Spleen (tissue), 11 donors: Measurements from ENCODE around the gene CD2. TPM values are rescaled to one million over a fixed set of nuclear protein-coding genes. Genes with fewer than 3 reads are reported as not detected.

ENCODE experiments used
- DNase-seq: peaks from one replicate; pipeline ENCODE4 v3.0.0-alpha.2; 2020
- H3K27ac ChIP-seq, 8 donors: fragments of 200-600 bp; sonication (generic) in 7 of 8; 1 replicate in 4 of 8; 2 replicates in 4 of 8; pipeline versions ENCODE4 v1.5.0 to v1.8.0; 2016 to 2021; ENCODE audit warnings: inconsistent platforms in 4 of 8, mild to moderate bottlenecking in 4 of 8, moderate library complexity in 1 of 8
- H3K27me3 ChIP-seq, 7 donors: fragments of 200-600 bp; sonication (generic) in 6 of 7; replicated peaks in 1 of 7; 1 replicate in 4 of 7; 2 replicates in 3 of 7; pipeline versions ENCODE4 v1.5.0 to v1.8.0; 2016 to 2021; ENCODE audit warnings: inconsistent platforms in 3 of 7, mild to moderate bottlenecking in 1 of 7
- H3K36me3 ChIP-seq, 6 donors: fragments of 200-600 bp; sonication (generic) in 5 of 6; 1 replicate in 4 of 6; 2 replicates in 2 of 6; pipeline versions ENCODE4 v1.5.0 to v1.8.0; 2016 to 2021; ENCODE audit warnings: inconsistent platforms in 2 of 6
- H3K4me1 ChIP-seq, 6 donors: fragments of 200-600 bp; sonication (generic) in 5 of 6; 1 replicate in 3 of 6; 2 replicates in 3 of 6; pipeline versions ENCODE4 v1.5.0 to v1.8.0; 2016 to 2021; ENCODE audit warnings: inconsistent platforms in 3 of 6
- H3K4me3 ChIP-seq, 8 donors: fragments of 200-600 bp; sonication (generic) in 7 of 8; 1 replicate in 4 of 8; 2 replicates in 4 of 8; pipeline versions ENCODE4 v1.5.0 to v1.8.0; 2016 to 2021; ENCODE audit warnings: inconsistent platforms in 4 of 8, mild to moderate bottlenecking in 4 of 8, moderate library complexity in 2 of 8
- H3K9me3 ChIP-seq, 8 donors: fragments of 200-600 bp; sonication (generic) in 7 of 8; 1 replicate in 4 of 8; 2 replicates in 4 of 8; pipeline versions ENCODE4 v1.5.0 to v1.8.0; 2016 to 2021; ENCODE audit warnings: inconsistent platforms in 4 of 8
- POLR2A ChIP-seq, 3 donors: fragments of 450-650 bp; IDR thresholded peaks; one replicate each; pipeline ENCODE4 v1.5.1; 2017; ENCODE audit warnings: antibody characterized with exemption in 3 of 3, mild to moderate bottlenecking in 1 of 3
- POLR2AphosphoS5 ChIP-seq, 3 donors: sonication (generic); formaldehyde crosslinking; IDR thresholded peaks; one replicate each; pipeline ENCODE4 v1.5.1; 2017; ENCODE audit warnings: antibody characterized with exemption in 3 of 3
- WGBS, 5 donors: extraction: QIAGEN DNeasy Blood & Tissue Kit in 3 of 5; methylation state at CpG; one replicate each; pipeline versions ENCODE4 v1.1.5 to v1.1.7; 2013 to 2018; 5-methylcytosine and 5-hydroxymethylcytosine counted together
- intact Hi-C: fragments of 100-400 bp; cut with DNase I; formaldehyde crosslinking; loops from one replicate; pipeline ENCODE4 v1.15.0; 2023; ENCODE audit warnings: low total_unique reads
- polyA plus RNA-seq, 3 donors: library from polyadenylated mRNA; stranded (reverse); fragments of 200-250 nt; gene quantifications; one replicate each; pipeline ENCODE4 v1.2.1, GENCODE V29; 2013
- total RNA-seq, 7 donors: library from RNA; depleted of rRNA in 3 of 7; stranded (reverse); fragments of >200 nt in 3 of 7; fragmentation: NEBNext Ultra II Directional in 4 of 7; extraction: Animal tissue kit (Norgen Biotek cat#: 25700) in 4 of 7; gene quantifications; one replicate each; pipeline versions ENCODE4 v1.1.0 to v1.2.1, GENCODE V29; 2016 to 2021
- TF ChIP-seq, protein P1 (sequence below), 11 experiments: fragments of 200-600 bp in 7 of 11; fragments of 450-650 bp in 4 of 11; sonication (generic) in 4 of 11; IDR thresholded peaks in 8 of 11; conservative IDR thresholded peaks in 3 of 11; 1 replicate in 7 of 11; 2 replicates in 4 of 11; pipeline versions ENCODE4 v1.4.0 to v1.8.0; 2016 to 2021; ENCODE audit warnings: antibody characterized with exemption in 11 of 11, inconsistent platforms in 4 of 11, mild to moderate bottlenecking in 1 of 11
- donor health status: healthy with polysubstance abuse.
- donor health status: DM: no; HTN: no; CAD: no; lungs with moderate emphysema.
- donor health status: DM: no; HTN: no; CAD: no.
- donor health status: Bipolar disorder and iron deficiency.
- donor health status: healthy.
- donor health status: DM: no; HTN: no; CAD: no.
- donor health status: DM: yes; HTN: yes; CAD: no.

Gene CD2
- total and polyA plus RNA-seq, 10 donors = 21.6 to 50.5 (median 30.1) TPM

DNA sequence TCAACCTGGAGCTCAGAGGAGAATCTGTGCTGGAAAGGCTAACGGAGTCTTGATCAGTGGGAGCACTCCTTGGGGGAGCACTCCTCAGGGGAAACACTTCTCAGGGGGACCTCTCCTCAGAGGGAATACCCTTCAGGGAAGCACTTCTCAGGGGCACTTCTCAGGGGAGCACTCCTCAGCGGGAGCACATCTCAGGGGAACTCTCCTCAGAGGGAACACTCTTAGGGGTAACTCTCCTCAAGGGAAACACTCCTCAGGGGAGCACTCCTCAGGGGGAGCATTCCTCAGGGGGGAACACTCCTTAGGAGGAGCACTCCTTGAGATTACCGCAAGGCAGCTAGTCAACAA, 41.2 kb downstream of the CD2 start:
- WGBS, 5 donors = 94 to 100% (median 94%) methylated on average over 3 of the region's 3 CpGs
- TF ChIP-seq, protein P1, sequence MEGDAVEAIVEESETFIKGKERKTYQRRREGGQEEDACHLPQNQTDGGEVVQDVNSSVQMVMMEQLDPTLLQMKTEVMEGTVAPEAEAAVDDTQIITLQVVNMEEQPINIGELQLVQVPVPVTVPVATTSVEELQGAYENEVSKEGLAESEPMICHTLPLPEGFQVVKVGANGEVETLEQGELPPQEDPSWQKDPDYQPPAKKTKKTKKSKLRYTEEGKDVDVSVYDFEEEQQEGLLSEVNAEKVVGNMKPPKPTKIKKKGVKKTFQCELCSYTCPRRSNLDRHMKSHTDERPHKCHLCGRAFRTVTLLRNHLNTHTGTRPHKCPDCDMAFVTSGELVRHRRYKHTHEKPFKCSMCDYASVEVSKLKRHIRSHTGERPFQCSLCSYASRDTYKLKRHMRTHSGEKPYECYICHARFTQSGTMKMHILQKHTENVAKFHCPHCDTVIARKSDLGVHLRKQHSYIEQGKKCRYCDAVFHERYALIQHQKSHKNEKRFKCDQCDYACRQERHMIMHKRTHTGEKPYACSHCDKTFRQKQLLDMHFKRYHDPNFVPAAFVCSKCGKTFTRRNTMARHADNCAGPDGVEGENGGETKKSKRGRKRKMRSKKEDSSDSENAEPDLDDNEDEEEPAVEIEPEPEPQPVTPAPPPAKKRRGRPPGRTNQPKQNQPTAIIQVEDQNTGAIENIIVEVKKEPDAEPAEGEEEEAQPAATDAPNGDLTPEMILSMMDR (IDR thresholded peaks at IDR 0.05 in 8 of 11, conservative IDR thresholded peaks at IDR 0.05 in 3 of 11) = no peak
- no peak for TF ChIP-seq POLR2A (IDR thresholded peaks at IDR 0.05)
- no peak for TF ChIP-seq POLR2AphosphoS5 (IDR thresholded peaks at IDR 0.05)
- no peaks in the 10 kb centered on the region for H3K27me3 ChIP-seq
- H3K4me3 ChIP-seq = no peak overlapping the region
- intact Hi-C loops = no loop called here
- DNase-seq = no peak
- peaks cover 0 to 34% (median 8%) of the 10 kb centered on the region in 6 donors for H3K4me1 ChIP-seq
- H3K9me3 ChIP-seq = no peaks in the 10 kb centered on the region
- H3K36me3 ChIP-seq = no peaks in the 10 kb centered on the region
- no peak overlapping the region for H3K27ac ChIP-seq

- Histone ChIP-seq H3K27me3 (no peaks in the 10 kb centered on the region), H3K4me1 (peaks cover 0 to 26% (median 2%) of the 10 kb centered on the region in 6 donors), H3K9me3 (no peaks in the 10 kb centered on the region), H3K27ac (peak overlapping the region in 6 of 8 donors; percentile 14 to 82 (median 64)), H3K4me3 (peak overlapping the region in 3 of 8 donors; percentile 9 to 30 (median 12)), H3K36me3 (no peaks in the 10 kb centered on the region)
- WGBS, 5 donors = 42 to 68% (median 49%) methylated on average over 2 of the region's 2 CpGs
- TF ChIP-seq, protein P1 (IDR thresholded peaks at IDR 0.05 in 8 of 11, conservative IDR thresholded peaks at IDR 0.05 in 3 of 11) = no peak
- TF ChIP-seq POLR2A (IDR thresholded peaks at IDR 0.05) = no peak
- TF ChIP-seq POLR2AphosphoS5 (IDR thresholded peaks at IDR 0.05) = no peak
- DNase-seq = no peak
- intact Hi-C loops = no loop called here
Measured at GRCh38 chr1:116804736-116805135, 50.5 kb downstream of the CD2 start.

DNA sequence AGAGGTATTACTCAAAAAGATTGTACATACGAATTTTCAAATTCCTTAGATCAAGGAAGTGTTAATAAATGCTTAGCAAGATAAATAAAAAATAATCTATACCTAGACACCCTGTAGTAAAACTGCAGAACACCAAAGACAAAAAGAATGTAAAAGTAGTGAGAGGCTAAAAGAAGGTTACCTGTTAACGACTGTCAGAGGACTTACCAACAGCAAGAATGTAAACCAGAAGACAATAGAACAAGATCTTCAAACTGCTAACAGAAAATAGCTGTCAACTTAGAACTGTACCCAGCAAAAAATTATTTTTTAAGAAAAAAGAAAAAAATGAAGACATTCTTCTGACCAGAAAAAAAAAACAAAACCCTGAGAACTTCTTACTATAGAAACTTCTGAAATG, 51.2 kb downstream of the CD2 start:
- no peak for DNase-seq
- Histone ChIP-seq H3K9me3 (no peaks in the 10 kb centered on the region), H3K36me3 (no peaks in the 10 kb centered on the region), H3K4me3 (peak overlapping the region in 1 of 8 donors; percentile 9), H3K27ac (peak overlapping the region in 6 of 8 donors; percentile 16 to 82 (median 64)), H3K27me3 (no peaks in the 10 kb centered on the region), H3K4me1 (peaks cover 0 to 26% (median 2%) of the 10 kb centered on the region in 6 donors)
- intact Hi-C loops = no loop called here
- 60 to 82% (median 71%) methylated on average over 2 of the region's 2 CpGs for WGBS, 5 donors
- TF ChIP-seq, protein P1 (IDR thresholded peaks at IDR 0.05 in 8 of 11, conservative IDR thresholded peaks at IDR 0.05 in 3 of 11) = no peak
- TF ChIP-seq POLR2A (IDR thresholded peaks at IDR 0.05) (no peak), POLR2AphosphoS5 (IDR thresholded peaks at IDR 0.05) (no peak)

GRCh38 chr1:116806245-116806644, 52.0 kb downstream of the CD2 start:
- no peaks in the 10 kb centered on the region for H3K9me3 ChIP-seq
- WGBS, 5 donors = 26 to 58% (median 44%) methylated on average over 1 of the region's 1 CpG
- peak overlapping the region in 2 of 8 donors; percentile 9 to 30 for H3K4me3 ChIP-seq
- no peaks in the 10 kb centered on the region for H3K36me3 ChIP-seq
- H3K27me3 ChIP-seq = no peaks in the 10 kb centered on the region
- TF ChIP-seq, protein P1 (IDR thresholded peaks at IDR 0.05 in 8 of 11, conservative IDR thresholded peaks at IDR 0.05 in 3 of 11) = no peak
- TF ChIP-seq POLR2AphosphoS5 (IDR thresholded peaks at IDR 0.05) (no peak), POLR2A (IDR thresholded peaks at IDR 0.05) (no peak)
- H3K4me1 ChIP-seq = peaks cover 0 to 29% (median 2%) of the 10 kb centered on the region in 6 donors
- intact Hi-C loops = no loop called here
- H3K27ac ChIP-seq = peak overlapping the region; percentile 3 to 82 (median 60)
- DNase-seq = no peak
